DMS114 treated with DMSO at 0.1 percent for 48 hours (cell line): Measurements from ENCODE around the gene ISCU.

Source experiments
- DNase-seq: peaks from one replicate; lab custom pipeline; 2025; ENCODE audit not compliant: unreplicated experiment; lab: John Stamatoyannopoulos, UW

The ISCU gene

DNA sequence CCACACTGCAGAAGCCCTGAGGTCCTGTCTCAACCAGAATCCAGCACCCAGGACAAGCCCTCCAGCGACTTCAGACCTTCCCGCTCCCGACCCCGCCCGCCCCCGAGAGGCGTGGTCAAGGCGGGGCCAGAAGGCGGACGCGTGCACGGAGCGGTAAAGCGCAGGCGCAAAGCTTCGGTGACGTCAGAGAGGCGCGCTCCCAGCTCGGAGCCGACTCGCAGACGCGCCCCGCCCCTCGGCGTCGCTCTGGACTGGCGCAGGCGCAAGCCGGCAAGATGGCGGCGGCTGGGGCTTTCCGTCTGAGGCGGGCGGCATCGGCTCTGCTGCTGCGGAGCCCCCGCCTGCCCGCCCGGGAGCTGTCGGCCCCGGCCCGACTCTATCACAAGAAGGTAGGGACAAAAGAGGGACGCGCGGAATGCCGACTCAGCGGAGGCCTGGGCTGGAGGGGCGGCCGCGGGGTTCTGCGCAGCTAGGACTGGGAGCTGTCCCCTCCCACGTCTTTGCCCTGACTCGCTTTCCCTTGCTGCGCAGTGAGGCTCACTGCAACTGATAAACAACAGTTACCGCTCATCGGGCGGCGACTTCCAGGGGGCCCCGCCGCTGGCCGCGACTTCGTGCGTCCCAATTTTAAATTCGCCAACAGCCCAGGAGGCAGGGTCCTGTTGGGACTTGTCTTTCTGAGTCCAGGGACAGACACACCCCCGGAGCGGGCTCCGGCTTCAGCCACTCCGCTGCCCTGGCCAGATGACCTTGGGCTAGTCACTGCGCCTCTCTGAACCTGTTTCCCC lies at the start of gene ISCU:
Gene ISCU, plus strand, starts transcription at position 249 of the 788 bp plus-strand sequence. Its CDS starts 27 bp downstream, at position 276.
- peak; percentile 92 for DNase-seq

DNA sequence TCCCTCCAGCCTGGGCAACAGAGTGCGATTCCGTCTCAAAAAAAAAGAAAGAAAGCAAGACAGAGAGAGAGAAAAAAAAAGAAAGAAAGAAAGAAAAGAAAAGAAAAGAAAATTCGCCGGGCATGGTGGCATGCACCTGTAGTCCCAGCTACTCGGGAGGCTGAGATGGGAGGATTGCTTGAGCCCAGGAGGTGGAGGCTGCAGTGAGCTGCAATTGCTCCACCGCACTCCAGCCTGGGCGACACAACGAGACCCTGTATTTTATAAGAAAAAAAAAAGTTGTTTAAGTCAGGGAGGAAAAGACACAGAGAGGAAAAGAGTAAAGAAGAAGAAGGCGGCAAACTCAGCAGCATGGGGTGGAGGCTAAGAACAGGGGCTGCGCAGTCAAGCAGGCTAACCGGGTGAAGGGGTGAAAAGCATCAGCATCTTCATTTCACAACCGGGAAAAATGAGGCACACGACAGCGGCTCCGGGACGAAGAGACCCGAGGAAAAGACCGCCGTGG lies 47.9 kb upstream of the ISCU start:
- DNase-seq, result no peak

DNA sequence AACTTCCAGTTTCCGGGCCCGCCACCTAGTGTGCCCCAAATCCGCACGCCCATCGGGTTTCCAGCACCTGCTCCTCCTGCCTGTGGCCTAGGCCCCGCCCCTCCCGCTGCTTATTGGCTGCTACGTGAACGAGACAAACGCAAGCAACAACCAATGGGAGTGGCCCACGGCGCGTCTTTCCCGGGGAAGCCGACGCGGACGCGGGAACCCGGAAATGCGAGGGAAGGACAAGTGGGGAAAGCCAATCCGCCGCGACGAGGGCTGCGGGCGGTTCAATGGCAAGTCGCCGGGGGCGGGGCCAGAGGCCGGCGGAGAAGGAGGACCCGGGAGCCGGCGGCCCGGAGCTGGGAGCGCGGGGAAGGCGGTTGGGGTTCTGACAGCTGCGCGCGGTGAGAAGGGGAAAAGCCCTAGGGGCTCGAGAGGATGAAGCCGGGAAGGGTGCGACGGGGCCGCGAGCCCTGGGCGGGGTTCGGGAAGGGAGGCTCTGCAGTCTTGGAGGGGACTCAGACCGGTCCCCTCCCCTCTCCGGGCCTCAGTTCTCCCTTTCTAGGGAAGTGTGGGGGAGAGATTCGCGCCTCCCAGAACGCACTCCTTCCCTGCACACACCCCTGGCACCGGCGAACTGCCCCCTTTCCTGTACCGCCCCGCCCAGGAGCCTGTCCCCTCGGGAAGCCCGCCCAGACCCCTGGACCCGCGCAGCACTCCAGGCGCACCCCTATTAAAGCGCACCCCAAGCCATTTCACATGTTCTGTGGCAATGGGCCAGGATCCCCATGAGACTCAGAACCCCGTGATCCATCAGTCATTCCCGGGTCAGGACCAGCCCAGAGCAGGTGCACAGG lies 47.2 kb upstream of the ISCU start, which contains the start of gene FICD:
Gene FICD, plus strand, starts transcription at position 305 of the 842 bp plus-strand sequence. CDS start 1,696 bp downstream, outside the sequence.
- DNase-seq, result peak; percentile 98

DNA sequence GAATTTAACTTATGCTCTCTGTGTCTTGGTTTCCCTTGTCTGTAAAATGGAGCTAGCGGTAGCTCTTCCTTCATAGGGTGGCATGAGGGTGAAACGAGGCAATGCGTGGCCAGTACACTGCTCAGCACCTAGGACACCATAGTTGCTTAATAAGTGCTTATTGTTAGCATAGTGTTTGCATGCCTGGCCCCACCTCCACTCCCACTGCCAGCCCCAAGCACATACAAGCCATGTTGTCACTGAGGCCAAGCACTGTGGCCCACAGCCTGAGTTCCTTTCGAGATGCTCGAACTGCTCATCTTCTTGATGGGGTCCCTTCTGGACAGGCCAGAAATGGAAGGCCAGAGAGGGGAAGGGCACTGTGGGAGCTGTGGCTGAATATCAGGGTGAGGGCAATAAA lies 46.5 kb upstream of the ISCU start:
- no peak for DNase-seq

DNA sequence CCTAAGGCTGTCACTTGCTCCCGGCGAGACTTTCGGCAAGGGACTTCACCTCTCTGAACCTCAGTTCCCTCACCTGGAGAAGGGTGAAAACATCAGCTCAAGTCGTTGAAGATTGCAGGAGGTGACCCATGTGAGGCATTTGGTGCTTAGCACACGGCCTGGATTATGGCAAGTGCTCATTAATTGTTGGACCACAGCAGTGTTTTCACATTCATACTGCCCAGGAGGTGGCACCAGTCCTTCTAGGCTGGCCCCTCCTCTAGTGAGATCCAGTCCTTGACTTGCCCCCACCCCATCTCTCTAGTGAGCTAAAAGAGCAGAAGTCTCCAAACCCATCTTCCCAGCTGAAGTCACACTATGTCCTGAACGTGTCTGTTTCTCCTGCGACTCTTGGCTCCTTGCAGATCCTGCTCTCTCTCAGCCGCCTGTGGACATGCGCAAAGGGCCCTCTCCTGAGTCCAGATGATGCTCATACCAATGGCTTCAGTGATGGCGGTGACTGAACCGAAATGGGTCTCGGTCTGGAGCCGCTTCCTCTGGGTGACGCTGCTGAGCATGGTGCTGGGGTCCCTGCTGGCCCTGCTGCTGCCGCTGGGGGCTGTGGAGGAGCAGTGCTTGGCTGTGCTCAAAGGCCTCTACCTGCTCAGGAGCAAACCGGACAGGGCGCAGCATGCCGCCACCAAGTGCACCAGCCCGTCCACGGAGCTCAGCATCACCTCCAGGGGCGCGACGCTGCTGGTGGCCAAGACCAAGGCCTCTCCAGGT lies 45.7 kb upstream of the ISCU start:
- DNase-seq, result peak; percentile 26

DNA sequence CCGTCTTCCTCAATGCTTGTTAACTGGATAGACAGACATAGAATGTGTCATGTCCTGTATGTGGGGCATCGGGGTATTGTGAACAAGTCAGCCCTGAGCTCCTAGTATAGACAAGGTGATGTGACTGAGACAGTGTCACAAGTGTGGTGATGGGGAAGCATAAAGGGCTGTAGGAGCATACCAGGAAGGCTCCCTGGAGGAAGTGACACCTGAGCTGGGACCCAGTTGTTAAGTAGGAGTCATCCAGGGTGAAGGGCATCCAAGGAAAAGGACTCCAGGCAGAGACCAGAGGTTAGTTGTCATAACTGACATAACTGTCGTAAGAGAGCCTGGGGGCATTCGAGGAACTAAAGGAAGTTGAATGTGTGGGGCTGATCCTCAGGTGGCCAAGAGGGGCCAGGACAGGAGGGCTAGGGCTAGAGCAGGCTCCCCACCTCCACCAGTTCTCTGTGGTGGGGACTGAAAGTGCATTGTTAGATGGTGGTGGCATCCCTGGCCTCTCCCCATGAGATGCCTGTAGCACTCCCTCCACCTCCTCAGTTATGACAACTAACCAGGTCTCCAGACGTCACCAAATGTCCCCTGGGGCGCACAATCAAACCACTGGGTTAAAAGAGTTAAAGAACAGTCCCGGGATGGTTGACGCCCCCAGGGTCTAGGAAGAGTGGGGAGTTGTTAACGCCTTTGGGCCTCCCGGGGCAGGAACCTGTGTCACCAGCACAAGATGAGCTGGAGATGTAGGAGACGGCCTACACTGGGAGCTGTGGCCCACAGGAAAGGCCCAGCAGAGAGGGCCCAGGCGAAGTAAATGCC lies 44.9 kb upstream of the ISCU start:
- no peak for DNase-seq

DNA sequence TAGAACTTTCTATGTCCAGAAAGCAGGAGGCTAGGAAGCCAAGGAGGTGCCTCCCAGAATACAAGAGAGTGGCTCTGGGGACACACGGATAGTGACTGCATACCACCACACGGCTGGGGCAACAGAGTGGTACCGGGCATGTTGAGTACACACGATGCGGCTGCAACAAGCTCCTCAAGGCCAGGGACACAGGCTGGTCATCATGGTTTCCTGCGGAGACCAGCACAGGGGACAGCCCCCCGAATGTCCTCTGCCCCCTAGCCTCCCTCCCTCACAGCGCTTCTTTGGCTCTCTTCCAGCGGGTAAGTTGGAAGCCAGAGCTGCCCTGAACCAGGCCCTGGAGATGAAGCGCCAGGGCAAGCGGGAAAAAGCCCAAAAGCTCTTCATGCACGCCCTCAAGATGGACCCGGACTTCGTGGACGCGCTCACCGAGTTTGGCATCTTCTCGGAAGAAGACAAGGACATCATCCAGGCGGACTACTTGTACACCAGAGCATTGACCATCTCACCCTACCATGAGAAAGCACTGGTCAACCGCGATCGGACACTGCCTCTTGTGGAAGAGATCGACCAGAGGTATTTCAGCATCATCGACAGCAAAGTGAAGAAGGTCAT lies 44.2 kb upstream of the ISCU start:
- DNase-seq, result no peak

DNA sequence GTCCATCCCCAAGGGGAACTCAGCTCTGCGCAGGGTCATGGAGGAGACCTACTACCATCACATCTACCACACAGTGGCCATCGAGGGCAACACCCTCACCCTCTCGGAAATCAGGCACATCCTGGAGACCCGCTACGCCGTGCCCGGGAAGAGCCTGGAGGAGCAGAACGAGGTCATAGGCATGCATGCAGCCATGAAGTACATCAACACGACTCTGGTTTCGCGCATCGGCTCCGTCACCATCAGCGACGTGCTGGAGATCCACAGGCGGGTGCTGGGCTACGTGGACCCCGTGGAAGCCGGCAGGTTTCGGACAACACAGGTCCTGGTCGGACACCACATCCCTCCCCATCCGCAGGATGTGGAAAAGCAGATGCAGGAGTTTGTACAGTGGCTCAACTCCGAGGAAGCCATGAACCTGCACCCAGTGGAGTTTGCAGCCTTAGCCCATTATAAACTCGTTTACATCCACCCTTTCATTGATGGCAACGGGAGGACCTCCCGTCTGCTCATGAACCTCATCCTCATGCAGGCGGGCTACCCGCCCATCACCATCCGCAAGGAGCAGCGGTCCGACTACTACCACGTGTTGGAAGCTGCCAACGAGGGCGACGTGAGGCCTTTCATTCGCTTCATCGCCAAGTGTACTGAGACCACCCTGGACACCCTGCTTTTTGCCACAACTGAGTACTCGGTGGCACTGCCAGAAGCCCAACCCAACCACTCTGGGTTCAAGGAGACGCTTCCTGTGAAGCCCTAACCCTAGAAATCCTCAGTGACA lies 43.5 kb upstream of the ISCU start:
- DNase-seq, result no peak

DNA sequence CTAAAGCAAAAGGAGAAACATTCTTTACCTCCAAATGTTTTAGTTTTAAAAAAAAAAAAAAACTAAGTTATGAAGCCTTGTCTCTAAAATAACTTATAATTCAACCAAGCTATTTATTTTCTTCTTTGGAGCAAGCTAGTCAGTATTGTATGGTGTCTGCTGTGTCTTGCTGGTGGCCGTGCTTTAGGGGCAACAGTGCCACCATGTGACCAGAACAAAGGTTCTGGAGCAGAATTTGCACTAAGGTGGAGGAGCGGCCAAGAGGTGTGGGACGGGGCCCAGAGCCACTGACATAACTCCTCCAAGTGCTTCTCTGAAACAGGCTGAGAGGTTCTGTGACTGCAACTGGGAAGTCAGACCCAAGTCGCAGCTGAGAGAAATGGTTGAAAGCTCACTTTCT lies 42.8 kb upstream of the ISCU start:
- DNase-seq, result no peak

DNA sequence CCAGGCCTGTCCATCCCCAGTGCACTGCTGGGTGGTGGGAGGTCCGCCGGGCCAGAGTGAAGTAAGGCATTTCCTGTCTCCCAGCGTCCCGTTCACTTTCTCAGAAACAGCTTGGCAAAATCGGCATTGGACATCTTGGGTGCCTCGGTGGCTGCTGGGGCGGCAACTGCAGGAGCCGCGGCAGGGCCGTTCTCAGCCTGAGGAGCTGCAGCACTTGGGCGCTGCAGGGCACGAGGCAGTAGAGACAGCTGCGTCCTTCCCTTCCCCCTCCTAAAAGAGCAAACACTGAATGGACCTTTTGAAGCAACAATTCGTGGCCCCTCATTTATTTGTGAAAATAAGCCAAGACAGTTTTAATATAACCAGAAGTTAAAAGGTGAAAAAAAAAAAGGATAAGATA lies 39.0 kb upstream of the ISCU start:
- DNase-seq, result no peak

DNA sequence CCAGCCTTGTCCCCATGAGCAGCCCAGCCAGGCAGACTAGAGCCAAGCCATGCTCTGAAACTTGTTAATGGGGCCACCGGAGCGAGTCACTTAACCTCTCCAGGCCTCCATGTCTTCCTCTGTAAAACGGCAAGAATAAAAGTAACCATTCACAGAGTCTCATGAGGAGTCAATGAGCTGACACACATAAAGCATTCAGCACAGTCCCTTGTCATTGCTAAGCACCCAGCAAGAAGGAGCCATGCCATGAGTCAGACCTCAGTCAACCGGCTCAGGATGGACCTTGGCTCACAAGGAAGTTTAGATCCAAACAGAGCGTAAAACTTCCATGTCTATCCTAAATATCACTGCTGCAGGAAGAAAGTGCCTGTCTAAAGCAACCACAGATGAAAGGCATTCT lies 36.7 kb upstream of the ISCU start:
- no peak for DNase-seq

DNA sequence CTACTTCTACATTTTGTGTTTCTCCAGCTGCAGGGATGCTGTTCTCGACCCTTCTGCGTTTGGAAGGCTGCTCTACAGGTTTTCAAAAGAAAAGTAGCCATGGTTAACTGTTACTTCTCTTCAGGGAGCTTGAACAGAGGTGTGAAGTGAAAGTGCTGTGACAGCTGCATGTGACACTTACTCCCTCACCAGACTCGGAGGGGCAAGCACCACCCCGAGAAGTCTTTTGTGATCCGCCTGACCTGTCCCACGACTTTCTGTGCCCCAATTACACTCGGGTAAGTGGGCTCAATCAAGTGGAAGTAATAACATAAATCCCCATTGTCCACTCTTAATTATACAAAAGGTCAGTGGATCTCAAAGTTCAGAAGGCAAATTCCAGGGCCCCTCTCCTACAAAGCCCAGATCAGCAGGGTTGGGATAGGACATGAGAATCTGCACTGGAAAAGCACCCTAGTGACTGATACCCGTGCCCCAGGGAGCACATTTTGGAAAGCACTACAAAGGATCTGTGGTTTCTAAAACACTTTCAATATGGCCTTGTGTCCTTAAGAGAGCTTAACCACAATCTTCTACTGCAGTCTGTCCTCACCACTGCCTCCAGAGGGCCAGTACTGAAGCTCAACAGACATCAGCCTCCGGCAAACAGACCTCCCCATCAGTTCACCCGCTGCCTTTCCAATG lies 35.8 kb upstream of the ISCU start:
- DNase-seq, result no peak

DNA sequence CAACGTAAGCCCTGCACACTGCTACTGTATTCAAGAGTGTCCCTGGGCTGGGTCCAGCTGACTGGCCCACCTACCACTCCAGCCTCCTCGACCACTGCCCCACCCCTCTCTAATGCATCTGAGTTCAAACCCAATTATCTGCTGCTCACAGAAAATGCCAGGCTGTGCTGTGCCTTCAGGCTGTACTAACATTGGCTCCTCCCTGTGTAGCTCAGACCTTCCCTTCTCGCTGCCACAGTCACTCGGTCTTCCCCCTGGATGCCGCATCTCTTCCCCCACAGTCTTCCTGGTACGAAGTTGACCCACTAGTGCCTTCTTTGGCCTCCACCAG lies 35.3 kb upstream of the ISCU start:
- DNase-seq, result no peak

DNA sequence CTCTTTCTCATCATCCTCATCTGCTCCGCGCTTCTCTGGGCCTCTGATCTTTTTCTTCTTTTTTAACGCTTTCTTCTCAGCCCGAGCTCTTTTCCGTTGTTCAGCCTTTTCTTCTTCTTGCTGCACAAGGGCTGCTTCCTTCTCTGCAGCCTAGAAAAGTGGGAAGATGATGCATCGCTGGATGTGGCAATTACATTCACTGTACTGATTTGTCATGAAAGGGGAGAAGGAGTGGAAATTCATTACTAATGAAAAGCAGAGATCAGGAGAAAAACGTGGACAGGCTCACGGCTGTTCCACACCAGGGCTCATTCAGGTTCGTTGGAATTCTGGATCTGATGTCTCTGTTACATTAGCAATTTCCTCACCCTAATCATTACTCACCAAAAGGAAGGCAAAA lies 32.2 kb upstream of the ISCU start:
- DNase-seq, result no peak

DNA sequence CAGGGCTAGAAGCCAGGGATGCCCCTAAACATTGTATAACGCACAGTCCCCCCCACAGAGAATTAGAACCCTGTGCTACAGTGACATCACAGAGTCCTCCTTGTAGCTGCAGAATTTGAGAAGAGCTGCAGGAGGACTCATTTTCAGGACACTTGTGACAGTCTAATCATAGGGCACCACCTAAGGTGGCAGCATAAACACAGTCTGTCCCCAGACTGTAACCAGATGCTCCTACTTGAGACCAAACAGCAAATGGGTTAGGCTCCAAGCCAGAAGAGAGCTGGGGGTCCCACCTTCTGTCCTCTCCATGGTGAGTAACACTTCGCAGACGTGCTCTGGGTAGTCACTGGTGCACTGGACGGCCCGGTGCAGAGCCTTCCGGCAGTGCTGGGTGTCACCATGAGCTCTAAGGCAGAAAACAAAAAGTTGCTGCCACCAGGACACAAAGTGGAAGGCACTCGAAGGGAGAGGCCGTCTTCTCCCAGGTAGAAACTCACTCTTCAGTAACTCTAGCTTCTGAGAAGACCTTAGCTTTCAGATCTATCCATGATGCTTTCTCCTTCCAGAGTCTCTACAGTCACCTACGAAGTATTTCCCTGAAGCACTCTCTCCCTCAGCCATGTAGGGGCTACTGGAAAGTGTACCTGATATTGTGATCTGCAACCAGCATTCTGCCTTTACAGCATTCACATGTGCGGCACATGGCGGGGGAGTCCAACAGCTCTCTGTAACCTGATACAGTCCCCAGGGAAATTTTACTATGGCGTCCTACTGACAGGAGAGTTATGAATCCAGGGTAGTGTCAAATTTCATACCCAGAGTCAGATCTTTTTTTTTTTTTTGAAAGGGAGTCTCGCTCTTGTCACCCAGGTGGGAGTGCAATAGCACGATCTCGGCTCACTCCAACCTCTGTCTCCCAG lies 30.2 kb upstream of the ISCU start:
- DNase-seq, result no peak

DNA sequence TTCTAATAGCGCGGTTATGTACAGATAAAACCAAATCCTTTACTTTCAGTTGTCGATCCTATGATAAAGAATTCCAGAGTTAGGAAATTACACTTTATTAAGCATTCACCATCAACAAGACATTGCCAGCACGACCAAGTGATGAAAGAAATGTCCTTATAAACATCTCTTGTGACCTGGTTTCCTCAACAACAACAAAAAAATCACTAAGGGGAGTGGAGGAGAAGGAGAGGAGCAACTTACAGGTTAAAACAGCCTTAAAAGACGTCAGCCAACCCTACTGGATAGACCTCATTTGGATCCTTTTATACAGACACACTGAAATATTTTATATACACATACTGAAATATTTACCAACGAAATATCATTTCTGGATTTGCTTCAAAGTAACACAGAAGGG lies 24.2 kb upstream of the ISCU start:
- no peak for DNase-seq

DNA sequence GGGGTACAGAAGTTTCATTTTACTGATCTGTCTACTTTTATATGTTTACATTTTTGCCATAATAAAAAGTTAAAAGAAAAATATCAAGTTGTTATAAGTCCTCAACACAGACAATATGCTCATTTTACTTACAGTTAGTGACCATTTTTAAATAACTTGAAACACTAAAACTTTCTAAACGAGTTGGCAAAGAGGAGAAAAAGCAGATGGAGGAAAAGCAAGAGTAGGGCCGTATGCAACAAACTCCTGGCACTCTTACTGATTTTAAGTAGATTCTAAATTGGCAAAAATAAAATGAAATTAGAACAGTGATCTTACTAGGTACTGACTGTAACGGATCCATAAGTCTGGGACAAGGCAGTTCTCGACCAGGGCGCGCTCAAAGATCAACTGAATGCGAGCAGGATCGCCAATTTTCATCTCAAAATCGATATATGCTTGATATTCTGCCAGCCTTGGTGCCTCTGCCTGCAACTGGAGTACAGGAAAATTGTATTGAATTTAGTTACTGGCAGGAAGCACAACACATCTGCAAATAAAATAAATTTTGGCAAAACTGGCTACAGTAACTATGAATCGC lies 23.7 kb upstream of the ISCU start:
- no peak for DNase-seq
